PC-3 (cell line): ENCODE data around the gene PCDHGB1.

Experiments used
- EZH2 ChIP-seq: fragments of 300-600 bp; sonication (generic); IDR thresholded peaks from one replicate; pipeline ENCODE4 v1.6.1; 2017; ENCODE audit warnings: antibody characterized with exemption, mild to moderate bottlenecking, low read length; ENCODE audit not compliant: unreplicated experiment
- EZH2phosphoT487 ChIP-seq: fragments of 300-600 bp; sonication (generic); IDR thresholded peaks from 2 replicates; pipeline ENCODE4 v1.6.1; 2018; ENCODE audit warnings: mild to moderate bottlenecking, antibody characterized with exemption, low read length, borderline replicate concordance
- TF ChIP-seq, protein P1 (sequence below): fragments of 300-600 bp; sonication (generic); conservative IDR thresholded peaks from 2 replicates; pipeline ENCODE4 v1.5.1; 2017; ENCODE audit warnings: antibody characterized with exemption, low read depth, mild to moderate bottlenecking, low read length

DNA sequence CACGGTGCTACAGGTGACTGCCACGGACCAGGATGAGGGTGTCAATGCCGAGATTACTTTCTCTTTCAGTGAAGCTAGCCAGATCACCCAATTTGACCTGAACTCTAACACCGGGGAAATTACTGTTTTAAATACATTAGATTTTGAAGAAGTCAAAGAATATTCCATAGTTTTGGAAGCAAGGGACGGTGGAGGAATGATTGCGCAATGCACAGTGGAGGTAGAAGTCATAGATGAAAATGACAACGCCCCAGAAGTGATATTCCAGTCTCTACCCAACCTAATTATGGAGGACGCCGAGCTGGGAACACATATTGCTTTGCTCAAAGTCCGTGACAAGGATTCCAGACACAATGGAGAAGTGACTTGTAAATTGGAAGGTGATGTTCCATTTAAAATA is 38.8 kb downstream of the PCDHGB1 start:
- TF ChIP-seq, protein P1, sequence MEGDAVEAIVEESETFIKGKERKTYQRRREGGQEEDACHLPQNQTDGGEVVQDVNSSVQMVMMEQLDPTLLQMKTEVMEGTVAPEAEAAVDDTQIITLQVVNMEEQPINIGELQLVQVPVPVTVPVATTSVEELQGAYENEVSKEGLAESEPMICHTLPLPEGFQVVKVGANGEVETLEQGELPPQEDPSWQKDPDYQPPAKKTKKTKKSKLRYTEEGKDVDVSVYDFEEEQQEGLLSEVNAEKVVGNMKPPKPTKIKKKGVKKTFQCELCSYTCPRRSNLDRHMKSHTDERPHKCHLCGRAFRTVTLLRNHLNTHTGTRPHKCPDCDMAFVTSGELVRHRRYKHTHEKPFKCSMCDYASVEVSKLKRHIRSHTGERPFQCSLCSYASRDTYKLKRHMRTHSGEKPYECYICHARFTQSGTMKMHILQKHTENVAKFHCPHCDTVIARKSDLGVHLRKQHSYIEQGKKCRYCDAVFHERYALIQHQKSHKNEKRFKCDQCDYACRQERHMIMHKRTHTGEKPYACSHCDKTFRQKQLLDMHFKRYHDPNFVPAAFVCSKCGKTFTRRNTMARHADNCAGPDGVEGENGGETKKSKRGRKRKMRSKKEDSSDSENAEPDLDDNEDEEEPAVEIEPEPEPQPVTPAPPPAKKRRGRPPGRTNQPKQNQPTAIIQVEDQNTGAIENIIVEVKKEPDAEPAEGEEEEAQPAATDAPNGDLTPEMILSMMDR: no peak
- TF ChIP-seq EZH2 (no peak), EZH2phosphoT487 (no peak)
